GM18861 (cell line): ENCODE measurements around the gene RC3H2.

Experiments used
- ATAC-seq: cut with Tn5 transposase; IDR thresholded peaks from one replicate; pipeline ENCODE4 v1.9.1; 2021; ENCODE audit not compliant: unreplicated experiment

The RC3H2 gene

DNA sequence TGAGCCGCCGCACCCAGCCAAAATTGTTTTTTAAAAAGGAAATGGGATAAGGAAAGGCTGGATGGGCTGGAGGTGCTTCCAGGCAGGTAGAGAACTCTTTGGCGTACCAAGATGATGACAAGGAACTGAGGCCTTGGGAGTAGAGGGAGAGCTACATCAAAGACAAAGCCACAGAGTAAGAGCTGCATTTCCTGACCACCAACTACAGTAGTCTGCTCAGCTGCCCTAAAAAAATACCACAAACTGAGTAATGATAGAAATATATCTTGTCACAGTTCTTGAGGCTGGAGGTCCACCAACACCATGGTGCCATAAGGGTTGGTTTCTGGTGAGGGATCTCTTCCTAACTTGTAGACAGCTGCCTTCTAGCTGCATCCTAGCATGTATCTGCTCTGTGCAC lies 97.0 kb downstream of the RC3H2 start:
- no peak for ATAC-seq

DNA sequence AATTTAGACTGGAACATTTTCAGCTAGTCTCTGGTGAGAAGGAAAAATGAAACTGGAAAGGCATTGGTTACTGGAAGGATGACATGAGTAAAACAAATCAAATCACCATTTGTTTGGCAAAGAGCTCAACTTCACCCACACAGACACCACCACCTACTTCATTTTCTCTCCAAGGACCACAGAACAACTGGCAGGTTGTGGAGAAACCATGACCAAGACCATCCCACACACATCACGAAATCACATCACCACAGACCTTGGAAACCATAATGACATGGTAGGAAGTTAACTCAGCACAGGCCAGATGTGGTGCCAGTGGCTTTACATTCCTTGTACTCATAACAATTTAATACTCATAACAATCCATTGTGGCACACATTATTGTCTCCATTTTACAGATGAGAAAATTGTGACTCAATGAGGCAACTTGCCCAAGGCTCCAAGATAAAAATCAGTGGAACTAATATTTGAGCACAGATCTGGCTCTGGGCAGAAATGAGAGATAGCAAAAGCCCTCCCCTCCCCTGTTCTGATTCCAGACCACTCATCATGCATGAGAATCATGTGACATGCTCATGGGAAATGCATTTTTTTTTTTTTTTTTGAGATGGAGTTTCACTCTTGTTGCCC lies 97.8 kb downstream of the RC3H2 start:
- ATAC-seq = no peak

DNA sequence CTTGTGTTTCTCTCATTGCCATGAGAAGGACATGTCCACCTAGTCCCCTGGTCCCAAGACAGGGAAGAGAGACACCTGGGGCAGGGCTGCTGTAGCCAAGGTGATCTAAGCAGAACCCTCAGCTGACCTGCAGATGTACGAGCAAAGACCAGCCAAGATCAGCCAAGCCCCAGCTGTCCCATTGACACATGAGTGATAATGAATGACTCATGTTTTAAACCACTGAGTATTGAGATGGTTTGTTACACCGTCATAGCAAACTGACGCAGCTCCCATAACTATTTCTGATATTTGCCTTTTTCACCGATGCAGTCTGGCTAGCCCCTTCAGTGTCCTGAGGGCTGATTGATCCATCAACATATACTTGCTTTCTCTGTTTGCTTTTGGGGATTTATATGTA lies 98.5 kb downstream of the RC3H2 start:
- ATAC-seq = no peak

DNA sequence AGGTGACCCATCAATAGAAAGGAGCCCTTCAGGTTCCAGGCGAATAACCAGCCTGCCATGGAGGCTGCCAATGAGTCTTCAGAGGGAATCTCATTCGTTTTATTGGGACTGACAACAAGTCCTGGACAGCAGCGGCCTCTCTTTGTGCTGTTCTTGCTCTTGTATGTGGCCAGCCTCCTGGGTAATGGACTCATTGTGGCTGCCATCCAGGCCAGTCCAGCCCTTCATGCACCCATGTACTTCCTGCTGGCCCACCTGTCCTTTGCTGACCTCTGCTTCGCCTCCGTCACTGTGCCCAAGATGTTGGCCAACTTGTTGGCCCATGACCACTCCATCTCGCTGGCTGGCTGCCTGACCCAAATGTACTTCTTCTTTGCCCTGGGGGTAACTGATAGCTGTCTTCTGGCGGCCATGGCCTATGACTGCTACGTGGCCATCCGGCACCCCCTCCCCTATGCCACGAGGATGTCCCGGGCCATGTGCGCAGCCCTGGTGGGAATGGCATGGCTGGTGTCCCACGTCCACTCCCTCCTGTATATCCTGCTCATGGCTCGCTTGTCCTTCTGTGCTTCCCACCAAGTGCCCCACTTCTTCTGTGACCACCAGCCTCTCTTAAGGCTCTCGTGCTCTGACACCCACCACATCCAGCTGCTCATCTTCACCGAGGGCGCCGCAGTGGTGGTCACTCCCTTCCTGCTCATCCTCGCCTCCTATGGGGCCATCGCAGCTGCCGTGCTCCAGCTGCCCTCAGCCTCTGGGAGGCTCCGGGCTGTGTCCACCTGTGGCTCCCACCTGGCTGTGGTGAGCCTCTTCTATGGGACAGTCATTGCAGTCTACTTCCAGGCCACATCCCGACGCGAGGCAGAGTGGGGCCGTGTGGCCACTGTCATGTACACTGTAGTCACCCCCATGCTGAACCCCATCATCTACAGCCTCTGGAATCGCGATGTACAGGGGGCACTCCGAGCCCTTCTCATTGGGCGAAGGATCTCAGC lies 104.8 kb downstream of the RC3H2 start, which contains the start of gene OR1K1:
Gene OR1K1 (plus strand): TSS at position 58 of the 995 bp plus-strand sequence. CDS start 0 bp downstream, at position 58.
- ATAC-seq = no peak

DNA sequence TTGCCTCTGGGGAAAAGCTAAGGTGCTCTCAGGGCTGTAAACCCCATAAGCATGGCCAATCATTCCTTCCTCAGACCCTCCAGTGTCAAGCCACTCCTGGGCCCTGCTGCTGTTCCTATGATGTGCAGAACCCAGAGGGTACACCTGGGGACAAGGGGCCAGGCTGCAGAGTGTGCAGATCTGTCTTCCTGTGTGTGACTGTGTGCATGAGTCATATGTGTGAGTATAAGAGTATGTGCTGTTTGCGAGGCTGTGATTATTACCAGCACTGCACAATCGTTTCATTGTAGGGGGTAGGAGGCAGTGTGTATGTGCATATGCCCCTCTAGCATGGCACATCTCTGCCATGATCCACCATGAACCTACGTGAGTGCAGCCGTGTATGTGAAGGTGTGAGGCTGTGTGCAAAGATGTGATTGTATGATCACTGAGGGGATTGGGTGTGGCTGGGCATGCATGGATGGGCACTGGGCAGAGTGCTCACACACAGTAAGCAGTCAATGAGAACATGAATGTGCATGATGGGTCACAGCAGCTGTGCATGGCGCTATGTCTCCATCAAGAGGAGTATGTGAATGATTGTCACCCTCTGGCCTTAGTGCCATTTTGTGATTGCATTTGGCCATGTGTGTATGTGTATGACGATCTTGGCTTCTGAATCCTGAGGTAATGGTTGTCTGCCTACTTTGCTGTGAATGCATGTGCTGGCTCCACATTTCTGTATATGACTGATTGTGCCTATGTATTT lies 107.7 kb downstream of the RC3H2 start:
- no peak for ATAC-seq
